Caco-2 (cell line): ENCODE measurements around the gene TFB1M. TPM values are rescaled to one million over a fixed set of nuclear protein-coding genes. Genes with fewer than 3 reads are reported as not detected.
A peak's percentile ranks its signal among the peaks of the same experiment; 100 is the strongest.

ENCODE experiments used
- BruUV-seq: library from RNA; stranded (reverse); fragments of 400-500 nt; replicated peaks from 2 replicates; lab custom pipeline; 2021; lab: Mats Ljungman, UMichigan
- CTCF ChIA-PET: fragments of 300-600 bp; sonication (Branson Sonifier 250); formaldehyde crosslinking; loops from one replicate; lab custom pipeline; 2022; ENCODE audit warnings: antibody characterized with exemption; lab: Charles Lee
- POLR2A ChIA-PET: fragments of 300-600 bp; sonication (Branson Sonifier 250); formaldehyde crosslinking; loops from one replicate; lab custom pipeline; 2022; ENCODE audit warnings: antibody characterized with exemption; lab: Charles Lee
- DNase-seq, 2 experiments: peaks; one replicate each; pipeline versions ENCODE4 v3.0.0 to v3.0.0-alpha.2; 2020 to 2022
- H3K27me3 ChIP-seq: replicated peaks from 2 replicates; pipeline ENCODE4 v1.6.0; 2011; ENCODE audit warnings: low read length; ENCODE audit not compliant: control insufficient read depth, insufficient read depth
- H3K36me3 ChIP-seq: 2 replicates; pipeline ENCODE4 v1.5.1; 2011; ENCODE audit warnings: low read length; ENCODE audit not compliant: control insufficient read depth, insufficient read depth
- H3K4me1 ChIP-seq: fragments of 250-450 bp; sonication (Bioruptor Pico); 2 replicates; pipeline ENCODE4 v1.5.1; 2020; ENCODE audit warnings: mild to moderate bottlenecking
- H3K4me3 ChIP-seq: 2 replicates; pipeline ENCODE4 v1.5.1; 2011; ENCODE audit warnings: low read depth, mild to moderate bottlenecking, control low read depth, low read length
- H3K9me3 ChIP-seq: fragments of 250-450 bp; sonication (Bioruptor Pico); 2 replicates; pipeline ENCODE4 v1.5.1; 2020; ENCODE audit warnings: mild to moderate bottlenecking, moderate library complexity
- H3K27ac Mint-ChIP-seq: one replicate; pipeline ENCODE4 v1.8.0; 2022; ENCODE audit warnings: mixed read lengths; ENCODE audit not compliant: unreplicated experiment
- H3K27me3 Mint-ChIP-seq: one replicate; pipeline ENCODE4 v1.8.0; 2022; ENCODE audit warnings: mixed read lengths; ENCODE audit not compliant: insufficient read depth, unreplicated experiment
- H3K36me3 Mint-ChIP-seq: one replicate; pipeline ENCODE4 v1.8.0; 2022; ENCODE audit warnings: mild to moderate bottlenecking, mixed read lengths; ENCODE audit not compliant: insufficient read depth, unreplicated experiment
- H3K4me1 Mint-ChIP-seq: one replicate; pipeline ENCODE4 v1.8.0; 2022; ENCODE audit warnings: low read depth, mixed read lengths; ENCODE audit not compliant: unreplicated experiment
- H3K4me3 Mint-ChIP-seq: one replicate; pipeline ENCODE4 v1.8.0; 2022; ENCODE audit warnings: mild to moderate bottlenecking, moderate library complexity, mixed read lengths; ENCODE audit not compliant: unreplicated experiment
- H3K9me3 Mint-ChIP-seq: one replicate; pipeline ENCODE4 v1.8.0; 2022; ENCODE audit warnings: mixed read lengths; ENCODE audit not compliant: unreplicated experiment
- CTCF ChIP-seq, 2 experiments: fragments of 200-600 bp in 1 of 2; IDR thresholded peaks; 1 replicate in 1 of 2; 2 replicates in 1 of 2; pipeline versions ENCODE4 v1.5.1 to v1.8.0; 2011 to 2022; ENCODE audit warnings: antibody characterized with exemption in 1 of 2, control low read depth in 1 of 2, inconsistent platforms in 1 of 2, low read depth in 1 of 2, low read length in 1 of 2, mild to moderate bottlenecking in 1 of 2, moderate library complexity in 1 of 2; ENCODE audit not compliant: insufficient read depth in 1 of 2, severe bottlenecking in 1 of 2, unreplicated experiment in 1 of 2
- intact Hi-C: fragments of 100-400 bp; cut with micrococcal nuclease; formaldehyde crosslinking; loops from one replicate; pipeline ENCODE4 v1.10.0; 2022; ENCODE audit not compliant: unreplicated experiment
- total RNA-seq: library from RNA; stranded (reverse); gene quantifications from 2 replicates; pipeline ENCODE4 v1.2.3, GENCODE V29; 2022

The TFB1M gene
- total RNA-seq, 1 experiment from 2014 or later: 35.7 TPM

GRCh38 chr6:155228546-155229166 is 85.6 kb downstream of the TFB1M start:
- Mint-ChIP-seq H3K36me3 (no peaks in the 10 kb centered on the region), H3K27ac (no peak overlapping the region), H3K4me1 (peaks cover 12% of the 10 kb centered on the region), H3K27me3 (no peaks in the 10 kb centered on the region), H3K4me3 (no peak overlapping the region), H3K9me3 (peaks cover 16% of the 10 kb centered on the region)
- no peaks in the 10 kb centered on the region; the same call in none of the 2 replicates for H3K9me3 ChIP-seq
- H3K36me3 ChIP-seq: no peaks in the 10 kb centered on the region
- no peaks in the 10 kb centered on the region for H3K27me3 ChIP-seq
- intact Hi-C loops: no loop called here
- no TSS peak for BruUV-seq
- no peak for TF ChIP-seq CTCF (IDR thresholded peaks at IDR 0.05; ENCODE audit: insufficient read depth in 1 of 2, low read depth in 1 of 2, low read length in 1 of 2, severe bottlenecking in 1 of 2, unreplicated experiment in 1 of 2)
- POLR2A ChIA-PET: no interaction called here
- DNase-seq: no peak
- no peak overlapping the region for H3K4me3 ChIP-seq
- CTCF ChIA-PET: no interaction called here
- peaks cover 9% of the 10 kb centered on the region for H3K4me1 ChIP-seq

GRCh38 chr6:155227046-155227445 is 87.2 kb downstream of the TFB1M start:
- POLR2A ChIA-PET: no interaction called here
- no peaks in the 10 kb centered on the region for H3K36me3 ChIP-seq
- H3K9me3 Mint-ChIP-seq: peaks cover 16% of the 10 kb centered on the region
- H3K4me1 ChIP-seq: peaks cover 17% of the 10 kb centered on the region
- H3K27me3 ChIP-seq: no peaks in the 10 kb centered on the region
- no peak for DNase-seq
- H3K4me3 ChIP-seq: no peak overlapping the region
- H3K36me3 Mint-ChIP-seq: no peaks in the 10 kb centered on the region
- H3K9me3 ChIP-seq: no peaks in the 10 kb centered on the region; the same call in none of the 2 replicates
- H3K27me3 Mint-ChIP-seq: no peaks in the 10 kb centered on the region
- H3K4me3 Mint-ChIP-seq: no peak overlapping the region
- peaks cover 14% of the 10 kb centered on the region for H3K4me1 Mint-ChIP-seq
- intact Hi-C loops: no loop called here
- CTCF ChIA-PET: no interaction called here
- no TSS peak for BruUV-seq
- no peak overlapping the region for H3K27ac Mint-ChIP-seq
- TF ChIP-seq CTCF (IDR thresholded peaks at IDR 0.05; ENCODE audit: insufficient read depth in 1 of 2, low read depth in 1 of 2, low read length in 1 of 2, severe bottlenecking in 1 of 2, unreplicated experiment in 1 of 2): no peak

GRCh38 chr6:155224618-155225017 is 89.7 kb downstream of the TFB1M start:
- no peaks in the 10 kb centered on the region; the same call in none of the 2 replicates for H3K9me3 ChIP-seq
- H3K9me3 Mint-ChIP-seq: peaks cover 7% of the 10 kb centered on the region
- peaks cover 19% of the 10 kb centered on the region for H3K4me1 Mint-ChIP-seq
- no peak for TF ChIP-seq CTCF (IDR thresholded peaks at IDR 0.05; ENCODE audit: insufficient read depth in 1 of 2, low read depth in 1 of 2, low read length in 1 of 2, severe bottlenecking in 1 of 2, unreplicated experiment in 1 of 2)
- H3K4me1 ChIP-seq: peaks cover 17% of the 10 kb centered on the region
- DNase-seq: no peak
- H3K36me3 ChIP-seq: no peaks in the 10 kb centered on the region
- H3K36me3 Mint-ChIP-seq: no peaks in the 10 kb centered on the region
- peak overlapping the region; percentile 65 for H3K4me3 Mint-ChIP-seq
- POLR2A ChIA-PET: interaction anchor here (0.7 kb wide), 1 partner anchor 23 kb away, joined by 3 read pairs; no protein-coding TSS in a partner anchor
- CTCF ChIA-PET: no interaction called here
- no peaks in the 10 kb centered on the region for H3K27me3 Mint-ChIP-seq
- TSS peak; percentile 94 for BruUV-seq
- intact Hi-C loops: loop anchor here (1.0 kb wide), 3 partner anchors 23 to 39 kb away; no protein-coding TSS in a partner anchor
- H3K27ac Mint-ChIP-seq: peak overlapping the region; percentile 93
- no peaks in the 10 kb centered on the region for H3K27me3 ChIP-seq
- no peak overlapping the region for H3K4me3 ChIP-seq
